PC-3 (cell line): ENCODE measurements around the gene ABCC9.

Experiments used
- CTCF ChIP-seq: fragments of 300-600 bp; sonication (generic); conservative IDR thresholded peaks from 2 replicates; pipeline ENCODE4 v1.5.1; 2017; ENCODE audit warnings: antibody characterized with exemption, low read depth, mild to moderate bottlenecking, low read length
- EZH2 ChIP-seq: fragments of 300-600 bp; sonication (generic); IDR thresholded peaks from one replicate; pipeline ENCODE4 v1.6.1; 2017; ENCODE audit warnings: antibody characterized with exemption, mild to moderate bottlenecking, low read length; ENCODE audit not compliant: unreplicated experiment
- EZH2phosphoT487 ChIP-seq: fragments of 300-600 bp; sonication (generic); IDR thresholded peaks from 2 replicates; pipeline ENCODE4 v1.6.1; 2018; ENCODE audit warnings: mild to moderate bottlenecking, antibody characterized with exemption, low read length, borderline replicate concordance

GRCh38 chr12:21934173-21934572, 7.1 kb downstream of the ABCC9 start:
- TF ChIP-seq EZH2, result no peak
- no peak for TF ChIP-seq CTCF
- no peak for TF ChIP-seq EZH2phosphoT487
